ENCODE results near the gene TENT5A.

TENT5A gene

GRCh38 chr6:81752084-81752920 is at the start of gene TENT5A:
Gene TENT5A (minus strand): TSS chr6:81752681. CDS start chr6:81752141, 540 bp downstream.
- peak; percentile 59 for DNase-seq (ENCODE audit: low read depth, low spot score)
- TF ChIP-seq, protein P1, sequence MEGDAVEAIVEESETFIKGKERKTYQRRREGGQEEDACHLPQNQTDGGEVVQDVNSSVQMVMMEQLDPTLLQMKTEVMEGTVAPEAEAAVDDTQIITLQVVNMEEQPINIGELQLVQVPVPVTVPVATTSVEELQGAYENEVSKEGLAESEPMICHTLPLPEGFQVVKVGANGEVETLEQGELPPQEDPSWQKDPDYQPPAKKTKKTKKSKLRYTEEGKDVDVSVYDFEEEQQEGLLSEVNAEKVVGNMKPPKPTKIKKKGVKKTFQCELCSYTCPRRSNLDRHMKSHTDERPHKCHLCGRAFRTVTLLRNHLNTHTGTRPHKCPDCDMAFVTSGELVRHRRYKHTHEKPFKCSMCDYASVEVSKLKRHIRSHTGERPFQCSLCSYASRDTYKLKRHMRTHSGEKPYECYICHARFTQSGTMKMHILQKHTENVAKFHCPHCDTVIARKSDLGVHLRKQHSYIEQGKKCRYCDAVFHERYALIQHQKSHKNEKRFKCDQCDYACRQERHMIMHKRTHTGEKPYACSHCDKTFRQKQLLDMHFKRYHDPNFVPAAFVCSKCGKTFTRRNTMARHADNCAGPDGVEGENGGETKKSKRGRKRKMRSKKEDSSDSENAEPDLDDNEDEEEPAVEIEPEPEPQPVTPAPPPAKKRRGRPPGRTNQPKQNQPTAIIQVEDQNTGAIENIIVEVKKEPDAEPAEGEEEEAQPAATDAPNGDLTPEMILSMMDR (IDR thresholded peaks at IDR 0.05; ENCODE audit: insufficient read depth, low read length, missing control alignments): peak; percentile 12
- ChIA-PET CTCF (interaction anchor here (1.0 to 3.8 kb wide), 11 partner anchors 11 to 425 kb away, joined by 3 to 20 read pairs (median 7); no protein-coding TSS in a partner anchor), POLR2A (interaction anchor here (0.6 to 3.1 kb wide), 25 partner anchors 8 to 1591 kb away, joined by 3 to 32 read pairs (median 4); no protein-coding TSS in a partner anchor)
- H3K4me3 ChIP-seq (ENCODE audit: low read depth, low read length): peak within 1 kb of the TSS; percentile 96

- TF ChIP-seq, protein P1 (IDR thresholded peaks at IDR 0.05; ENCODE audit: insufficient read depth, low read length, missing control alignments): no peak
- no peak for DNase-seq (ENCODE audit: low read depth, low spot score)
- CTCF ChIA-PET: no interaction called here
- H3K4me3 ChIP-seq (ENCODE audit: low read depth, low read length): no peak overlapping the region
- POLR2A ChIA-PET: no interaction called here
These were observed 49.0 kb upstream of the TENT5A start for GRCh38 chr6:81801489-81801888.

GRCh38 chr6:81800666-81801065 is 48.2 kb upstream of the TENT5A start:
- ChIA-PET POLR2A (no interaction called here), CTCF (no interaction called here)
- TF ChIP-seq, protein P1 (IDR thresholded peaks at IDR 0.05; ENCODE audit: insufficient read depth, low read length, missing control alignments): no peak
- H3K4me3 ChIP-seq (ENCODE audit: low read depth, low read length): no peak overlapping the region
- DNase-seq (ENCODE audit: low read depth, low spot score): no peak

DNA sequence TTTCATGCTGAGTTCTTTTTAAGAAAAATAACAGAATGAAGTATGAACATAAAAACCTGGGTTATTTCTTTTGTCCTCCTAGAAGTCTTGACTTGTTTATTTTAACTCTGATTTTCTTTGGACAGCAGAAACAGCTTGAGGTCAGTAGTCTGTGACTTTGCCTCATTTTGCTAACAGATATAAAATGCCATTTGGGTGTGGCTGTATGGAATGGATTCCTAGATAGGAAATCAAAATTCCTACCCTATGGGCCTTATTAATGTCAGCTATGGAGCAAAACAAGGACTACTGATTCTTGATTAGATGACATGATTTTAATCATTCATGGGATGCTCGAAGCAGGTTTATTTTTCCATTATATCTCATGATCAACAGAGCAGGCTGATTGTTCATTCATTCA is 46.8 kb upstream of the TENT5A start:
- ChIA-PET POLR2A (no interaction called here), CTCF (no interaction called here)
- DNase-seq (ENCODE audit: low read depth, low spot score): no peak
- TF ChIP-seq, protein P1 (IDR thresholded peaks at IDR 0.05; ENCODE audit: insufficient read depth, low read length, missing control alignments): no peak
- H3K4me3 ChIP-seq (ENCODE audit: low read depth, low read length): no peak overlapping the region

GRCh38 chr6:81797591-81797990 is 45.1 kb upstream of the TENT5A start:
- POLR2A ChIA-PET: no interaction called here
- CTCF ChIA-PET: no interaction called here
- TF ChIP-seq, protein P1 (IDR thresholded peaks at IDR 0.05; ENCODE audit: insufficient read depth, low read length, missing control alignments): no peak
- no peak for DNase-seq (ENCODE audit: low read depth, low spot score)
- no peak overlapping the region for H3K4me3 ChIP-seq (ENCODE audit: low read depth, low read length)

- CTCF ChIA-PET: interaction anchor here (0.9 kb wide), 1 partner anchor 11 kb away, joined by 3 read pairs; no protein-coding TSS in a partner anchor
These were observed 43.4 kb upstream of the TENT5A start for GRCh38 chr6:81795890-81796289.

More at GRCh38 chr6:81795890-81796289, 43.4 kb upstream of the TENT5A start:
- no peak overlapping the region for H3K4me3 ChIP-seq (ENCODE audit: low read depth, low read length)
- POLR2A ChIA-PET: no interaction called here
- TF ChIP-seq, protein P1 (IDR thresholded peaks at IDR 0.05; ENCODE audit: insufficient read depth, low read length, missing control alignments): no peak
- no peak for DNase-seq (ENCODE audit: low read depth, low spot score)

All from AG04449 (cell line).